ENCODE measurements around the gene SLC2A5. TPM values are rescaled to one million over a fixed set of nuclear protein-coding genes. Genes with fewer than 3 reads are reported as not detected.

The SLC2A5 gene
- total RNA-seq, 1 donor from 2014 or later, result not detected

Other genes with a start within 250 kb of the SLC2A5 start
- 2,761 and 2,775 TPM in 2 replicates for gene ENO1, start 190.9 kb downstream of the SLC2A5 start, total RNA-seq
- gene CA6, start 123.8 kb downstream of the SLC2A5 start, total RNA-seq, result 1.9 and 2.3 TPM in 2 replicates
- gene SLC2A7, start 43.2 kb downstream of the SLC2A5 start, total RNA-seq, result not detected in 2 replicates
- 1.6 and 2.4 TPM in 2 replicates for gene GPR157, start 59.5 kb upstream of the SLC2A5 start, total RNA-seq
- 25.0 and 25.1 TPM in 2 replicates for gene H6PD, start 165.1 kb upstream of the SLC2A5 start, total RNA-seq
- 22.8 TPM in 2 replicates for gene SPSB1, start 223.3 kb upstream of the SLC2A5 start, total RNA-seq